NCI-H1092 treated with DMSO at 0.1 percent for 48 hours (cell line): ENCODE measurements around the gene CIDEB.

ENCODE experiments used
- DNase-seq: peaks from one replicate; lab custom pipeline; 2025; lab: John Stamatoyannopoulos, UW

CIDEB gene

GRCh38 chr14:24290746-24291145 lies 17.0 kb downstream of the CIDEB start:
- no peak for DNase-seq

GRCh38 chr14:24289649-24290280 lies 18.0 kb downstream of the CIDEB start:
- DNase-seq = no peak

DNA sequence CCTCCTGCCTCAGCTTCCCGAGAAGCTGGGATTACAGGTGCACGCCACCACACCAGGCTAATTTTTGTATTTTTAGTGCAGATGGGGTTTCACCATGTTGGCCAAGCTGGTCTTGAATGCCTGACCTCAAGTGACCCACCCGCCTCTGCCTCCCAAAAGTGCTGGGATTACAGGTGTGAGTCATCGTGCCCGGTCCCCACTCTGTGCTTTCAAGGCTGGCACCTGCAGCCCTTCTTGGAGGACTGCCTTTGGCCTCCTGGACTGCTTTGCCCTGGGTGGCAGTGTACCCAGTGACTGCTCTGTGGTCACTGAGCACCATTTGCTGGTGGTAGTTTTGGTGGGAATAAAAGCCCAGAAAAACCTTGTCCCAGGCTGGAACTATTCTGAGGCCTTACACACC lies 20.8 kb downstream of the CIDEB start:
- DNase-seq = no peak

DNA sequence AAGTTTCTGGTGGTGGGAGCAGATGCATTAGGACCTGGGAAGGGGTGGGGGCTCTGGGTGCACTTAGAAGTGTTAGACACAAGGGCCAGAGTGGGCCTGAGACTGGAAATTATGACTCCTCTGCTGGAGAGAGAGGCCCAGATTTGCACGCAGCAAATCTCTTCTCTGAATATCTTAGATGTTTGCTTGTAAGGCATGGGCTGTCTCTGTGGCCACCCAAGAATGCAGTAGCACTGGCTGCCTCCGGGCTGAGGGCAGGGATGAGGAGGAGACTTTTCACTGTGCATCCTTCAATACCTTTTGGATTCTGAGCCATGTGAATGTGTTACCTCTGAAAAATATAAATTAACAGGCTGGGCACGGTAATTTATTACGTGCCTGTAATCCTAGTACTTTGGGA lies 22.4 kb downstream of the CIDEB start:
- no peak for DNase-seq

DNA sequence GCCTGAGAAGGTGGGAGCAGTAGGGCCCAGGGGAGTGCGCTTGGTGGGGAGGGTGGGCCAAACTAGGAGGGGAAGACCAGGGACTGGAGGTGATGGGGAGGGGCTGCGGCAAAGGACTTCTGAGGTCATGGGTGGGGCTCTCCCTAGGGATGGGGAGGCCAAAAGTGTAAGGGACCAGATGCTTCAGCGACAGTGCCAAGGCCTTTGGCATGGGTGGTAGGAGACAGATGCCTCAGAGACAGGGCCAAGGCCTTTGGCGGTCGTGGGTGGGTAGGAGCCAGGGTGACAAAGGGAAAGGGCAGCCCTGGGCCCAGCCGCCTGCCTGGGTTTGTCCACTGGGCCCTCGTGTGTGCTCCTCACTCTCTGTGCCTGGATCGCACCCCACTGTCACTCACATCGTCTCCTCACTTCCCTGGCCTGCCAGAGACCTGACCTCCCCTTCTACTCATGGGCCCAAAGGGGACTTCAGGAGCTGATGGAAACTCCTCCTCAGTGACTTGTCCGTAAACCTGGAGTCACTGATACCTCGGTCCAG lies 23.2 kb downstream of the CIDEB start:
- DNase-seq = no peak

DNA sequence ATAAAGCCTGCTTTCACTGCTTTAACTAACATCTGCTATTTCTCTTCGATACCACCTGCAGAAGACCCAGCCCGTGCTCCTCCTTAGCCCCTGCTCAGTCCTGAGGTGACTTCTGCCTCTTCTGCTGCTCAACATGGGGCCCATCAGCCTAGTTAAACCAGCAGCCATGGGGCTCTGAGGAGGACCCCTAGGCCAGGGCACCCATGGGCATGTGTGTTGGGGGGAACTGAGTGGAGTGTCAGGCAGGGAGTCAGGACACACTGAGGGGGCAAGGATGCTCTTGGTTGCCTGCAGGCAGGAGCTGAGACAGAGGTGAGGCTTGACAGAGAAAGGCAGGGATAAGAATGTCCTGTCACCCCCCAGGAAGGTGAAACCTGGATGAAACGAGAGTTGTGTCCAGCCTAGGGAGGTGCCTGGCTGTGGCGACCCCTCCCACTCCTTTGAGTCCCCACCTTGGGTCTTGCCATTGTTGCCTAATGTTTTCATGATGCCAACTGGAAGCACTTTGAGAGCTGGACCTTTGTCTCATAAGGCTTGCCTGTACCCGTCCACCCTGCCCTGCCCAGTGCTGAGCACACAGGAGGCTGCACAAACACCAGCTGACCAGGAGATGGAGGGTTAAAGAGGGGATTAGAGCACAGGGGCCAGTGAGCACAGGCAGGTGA lies 23.8 kb downstream of the CIDEB start:
- DNase-seq = no peak

- no peak for DNase-seq
Observed at GRCh38 chr14:24282736-24283135, 25.0 kb downstream of the CIDEB start.

DNA sequence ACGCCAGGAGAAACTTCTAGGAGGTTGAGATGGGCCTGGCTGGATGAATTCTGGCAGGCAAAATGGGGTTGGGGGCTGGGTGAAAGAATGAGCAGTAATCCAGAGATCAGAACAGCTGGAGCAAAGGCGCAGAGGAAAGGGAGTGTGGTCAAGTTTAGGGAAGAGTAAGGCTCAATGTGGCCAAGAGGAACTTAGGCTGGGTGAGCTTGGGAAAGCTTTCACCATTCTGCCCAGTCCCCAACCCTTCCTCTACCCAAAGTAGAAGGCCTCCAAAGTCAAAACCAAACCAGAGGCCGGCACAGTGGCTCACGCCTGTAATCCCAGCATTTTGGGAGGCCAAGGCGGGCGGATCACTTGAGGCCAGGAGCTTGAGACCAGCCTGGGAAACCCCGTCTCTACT lies 26.1 kb downstream of the CIDEB start:
- DNase-seq = no peak

DNA sequence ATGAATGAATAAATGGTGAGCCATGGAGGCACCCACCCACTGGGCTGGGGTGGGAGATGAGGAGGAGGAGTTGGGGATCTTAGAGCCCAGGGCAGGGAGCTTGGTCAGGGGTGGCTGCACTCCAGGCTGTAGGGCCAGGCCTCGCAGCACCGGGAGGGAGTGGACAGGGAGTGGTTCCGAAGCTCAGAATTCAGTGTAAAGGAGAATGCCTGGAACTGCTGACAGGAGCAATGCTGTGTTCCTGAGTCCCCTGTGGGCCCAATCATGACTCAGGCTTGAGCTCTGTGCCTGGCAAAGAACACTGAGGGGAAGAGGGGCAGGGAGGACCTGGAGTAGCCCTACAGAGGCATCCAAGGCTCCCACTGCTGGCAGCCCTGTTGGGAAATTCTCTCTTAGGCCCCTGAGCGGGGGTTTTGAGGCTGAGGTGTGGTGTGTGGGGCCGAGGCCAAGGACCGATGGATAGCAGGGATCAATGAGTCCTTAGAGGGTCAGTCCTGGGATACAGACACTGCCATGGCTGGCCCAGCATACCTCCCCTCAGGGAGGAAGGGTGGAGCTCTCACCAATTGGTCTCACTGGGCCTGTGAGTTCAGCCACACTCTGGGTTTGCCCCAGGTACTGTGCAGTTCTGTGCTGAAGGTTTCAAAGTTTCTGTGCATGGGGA lies 26.8 kb downstream of the CIDEB start:
- DNase-seq = no peak

DNA sequence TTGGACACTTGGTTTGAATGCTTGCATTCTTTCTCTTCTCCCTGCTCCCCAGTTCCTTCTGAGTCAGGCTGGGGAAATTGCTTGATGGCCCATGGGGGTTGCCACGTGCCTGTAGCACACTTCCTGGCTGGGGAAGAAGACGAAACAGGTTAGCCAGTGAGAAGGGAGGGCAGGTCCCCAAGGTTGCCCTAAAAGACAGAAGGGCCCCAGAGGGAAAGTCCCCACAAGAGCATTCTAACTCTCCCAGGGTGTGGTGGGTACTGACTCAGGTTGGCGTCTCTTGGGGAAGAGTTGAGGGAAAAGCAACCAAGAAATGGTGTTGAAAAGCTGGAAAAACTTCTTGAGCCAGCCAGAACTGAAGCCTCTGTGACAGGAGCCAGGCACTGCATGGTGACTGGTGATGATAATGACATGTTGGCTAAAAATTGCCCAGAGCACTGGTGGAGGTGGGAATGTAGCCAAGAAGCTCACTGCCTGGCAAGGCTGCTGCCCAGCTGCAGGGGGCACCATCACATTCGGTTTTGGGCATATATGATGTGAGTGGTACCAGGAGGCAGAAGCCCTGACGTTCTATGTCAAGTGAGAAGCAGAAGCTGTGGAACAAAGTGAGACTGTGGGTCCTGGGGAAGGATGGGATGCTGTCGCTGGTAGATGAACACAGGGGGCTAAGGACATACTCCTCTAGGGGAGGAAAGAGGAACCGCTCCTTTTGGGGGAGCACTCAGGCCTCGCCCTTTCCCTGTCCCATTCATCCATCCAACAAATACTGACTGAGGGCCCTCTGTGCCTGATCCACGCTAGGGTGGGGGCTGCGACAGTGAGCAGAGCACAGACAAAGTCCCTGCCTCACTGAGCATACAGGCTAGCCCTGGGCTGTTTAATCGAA lies 28.2 kb downstream of the CIDEB start:
- no peak for DNase-seq

DNA sequence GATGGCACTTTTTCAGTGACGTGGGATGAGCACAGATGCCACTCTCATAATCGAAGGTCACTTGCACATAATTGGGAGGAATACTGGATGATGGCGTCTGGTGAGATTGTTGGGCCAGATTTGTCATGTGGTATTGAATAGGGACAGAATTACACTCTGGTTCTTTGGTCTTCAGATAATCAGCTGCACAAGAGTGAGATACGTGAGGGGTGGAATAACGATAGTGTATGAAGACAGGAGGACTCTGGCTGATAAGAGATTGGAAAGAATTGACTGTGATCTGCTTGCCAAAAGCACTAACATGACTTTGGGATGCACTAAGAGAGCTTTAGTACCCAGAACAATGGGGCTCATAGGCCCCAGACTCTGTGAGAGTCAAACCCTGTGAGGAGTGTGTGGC lies 29.4 kb downstream of the CIDEB start:
- no peak for DNase-seq

DNA sequence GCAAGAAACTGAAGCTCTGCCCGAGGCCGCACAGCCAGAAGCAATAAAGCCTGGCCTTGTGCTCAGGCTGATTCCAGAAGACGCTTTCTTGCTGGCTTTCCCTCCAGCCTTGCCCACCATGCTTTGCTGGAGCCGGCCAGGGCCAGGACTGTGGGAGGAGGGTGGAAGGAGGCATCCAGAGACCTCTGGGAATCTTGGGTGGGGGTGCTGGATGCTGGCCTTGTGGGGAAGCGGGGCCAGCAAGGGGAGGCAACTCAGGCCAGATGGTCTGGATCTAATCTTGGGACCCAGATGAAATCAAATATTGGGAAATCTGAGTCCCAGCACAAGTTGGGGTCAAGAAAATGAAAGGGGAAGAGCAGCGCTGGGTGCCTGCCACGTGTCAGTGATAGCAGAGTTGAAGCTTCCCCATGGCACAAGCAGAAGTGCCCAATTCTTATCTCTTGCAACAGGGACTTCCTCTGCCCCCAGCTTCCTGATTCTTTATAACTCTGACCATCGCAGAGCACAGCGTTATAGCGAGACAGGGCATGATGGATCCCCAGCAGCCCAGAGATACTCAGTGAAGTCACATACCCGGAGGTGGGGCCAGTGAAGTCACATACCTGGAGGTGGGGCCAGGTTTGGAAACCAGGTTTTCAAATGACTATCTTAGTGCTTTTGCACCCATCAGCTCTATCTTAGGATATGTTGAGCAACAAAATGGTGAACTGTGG lies 30.0 kb downstream of the CIDEB start:
- DNase-seq = no peak

DNA sequence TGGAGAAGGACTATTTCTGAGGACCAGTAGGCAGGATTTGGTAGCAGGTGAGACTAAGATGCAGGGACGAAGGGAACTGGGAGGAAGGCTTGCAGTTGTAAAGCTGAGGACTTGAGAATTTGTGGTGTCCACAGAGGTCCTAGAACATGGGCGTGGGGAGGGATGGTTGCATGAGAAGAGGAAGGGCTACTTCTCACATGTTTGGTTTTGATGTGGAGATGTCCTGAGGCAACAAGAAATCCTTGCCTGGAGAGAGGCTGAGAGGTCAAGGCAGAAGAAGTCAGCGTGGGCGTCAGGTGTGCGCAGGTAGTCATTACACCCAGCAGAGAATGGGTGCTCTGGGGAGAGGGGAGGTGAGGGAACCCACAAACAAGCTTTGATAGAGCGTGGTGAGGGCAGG lies 30.7 kb downstream of the CIDEB start:
- no peak for DNase-seq

DNA sequence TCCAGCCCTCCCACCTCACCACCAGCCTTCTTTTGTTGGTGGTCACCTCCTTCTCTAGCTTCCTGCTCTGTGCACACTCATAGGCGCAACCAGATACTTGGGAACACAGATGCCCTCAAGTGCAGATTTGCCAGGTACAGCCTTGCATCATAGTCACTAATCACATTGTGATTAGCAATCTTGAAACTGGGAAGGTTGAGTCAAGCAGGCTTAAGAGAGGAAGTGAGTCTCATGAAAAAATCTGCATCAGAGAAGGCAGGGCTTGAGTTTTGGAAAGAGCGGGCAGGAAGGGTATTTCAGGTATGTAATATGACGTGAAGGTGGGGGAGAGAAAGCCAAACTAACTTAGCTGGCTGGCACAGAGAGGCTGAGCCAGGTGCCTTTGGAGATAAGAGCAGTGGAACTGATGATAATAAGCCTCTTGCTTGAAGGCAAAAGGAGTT lies 33.7 kb downstream of the CIDEB start:
- DNase-seq = no peak

DNA sequence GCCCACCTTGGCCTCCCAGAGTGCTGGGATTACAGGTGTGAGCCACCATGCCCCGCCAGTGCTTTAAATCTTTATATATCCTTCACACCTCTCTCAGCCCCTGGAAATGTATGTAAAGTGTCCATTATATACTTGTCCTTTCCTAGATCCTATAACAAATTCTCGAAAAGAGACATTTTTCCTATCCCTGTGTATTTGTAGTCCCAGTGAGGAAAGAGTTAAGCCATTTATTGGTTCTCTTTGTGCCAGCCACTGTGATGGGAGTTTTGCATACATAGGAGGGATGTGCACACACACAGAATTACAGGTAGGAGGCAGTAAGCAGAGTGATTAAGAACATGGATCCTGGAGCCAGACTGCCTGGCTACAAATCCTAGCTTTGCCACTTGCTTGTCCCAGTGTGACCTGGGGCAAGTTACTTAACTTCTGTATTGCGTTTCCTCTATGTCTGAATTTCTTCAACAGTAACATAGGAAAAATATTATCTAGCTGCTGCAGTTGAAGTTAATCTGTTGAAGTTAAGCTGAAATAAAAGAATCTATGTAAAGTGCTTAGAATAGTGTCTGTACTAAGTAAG lies 34.3 kb downstream of the CIDEB start:
- DNase-seq = no peak

DNA sequence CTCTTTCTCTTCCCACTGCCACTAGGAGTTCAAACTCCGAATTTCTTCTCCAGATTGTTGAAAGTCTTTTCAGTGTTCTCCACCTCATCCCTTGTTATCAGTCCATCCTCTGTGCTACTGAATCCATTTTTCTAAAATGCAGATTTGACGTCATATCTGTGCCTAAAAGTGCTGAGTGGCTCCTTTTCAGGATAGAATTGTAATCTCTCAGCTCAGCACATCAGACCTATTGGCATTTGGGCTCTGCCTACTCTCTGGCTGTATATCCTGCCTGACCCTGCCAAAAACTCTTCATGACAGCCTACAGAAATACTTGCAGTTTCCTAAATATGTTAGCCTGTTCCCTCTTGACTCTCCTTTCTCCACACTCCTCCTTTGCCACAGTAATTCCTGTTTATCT lies 35.3 kb downstream of the CIDEB start:
- DNase-seq = no peak

DNA sequence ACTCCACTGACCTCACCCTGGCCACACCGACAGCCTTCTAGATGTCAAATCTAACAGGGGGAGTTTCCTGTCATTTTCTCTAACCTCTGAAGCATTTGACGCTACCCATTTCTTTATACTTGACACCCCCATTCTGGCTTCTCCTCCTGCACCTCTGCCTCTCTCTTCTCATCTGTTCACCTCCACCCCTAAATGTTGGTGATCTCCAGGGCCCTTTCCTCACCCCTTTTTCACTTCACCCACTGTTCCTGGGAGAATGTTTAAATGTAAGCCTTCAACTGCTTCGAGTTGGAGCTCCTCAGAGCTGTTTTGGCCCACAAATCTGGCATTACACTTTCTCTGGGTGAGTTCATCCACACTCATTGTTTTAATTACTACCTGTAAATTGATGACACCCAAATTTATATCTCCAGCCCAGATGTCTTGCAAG lies 35.9 kb downstream of the CIDEB start:
- DNase-seq = no peak

GRCh38 chr14:24271134-24271833 lies 36.5 kb downstream of the CIDEB start, which contains the start of gene RABGGTA:
RABGGTA (minus strand) TSS chr14:24271597; CDS start chr14:24271115, 482 bp downstream.
- peak; percentile 91 for DNase-seq

- no peak for DNase-seq
Observed at GRCh38 chr14:24270537-24271133, 37.1 kb downstream of the CIDEB start.
